GM19395 (cell line): Measurements from ENCODE around the gene CERS1.

ENCODE experiments used
- ATAC-seq: cut with Tn5 transposase; IDR thresholded peaks from one replicate; pipeline ENCODE4 v1.9.1; 2021; ENCODE audit warnings: mild to moderate bottlenecking, moderate library complexity; ENCODE audit not compliant: unreplicated experiment

Gene CERS1

GRCh38 chr19:18895824-18896341 is at the start of gene CERS1:
TSS of gene CERS1 (minus strand) at chr19:18896158. CDS start at chr19:18896072, 86 bp downstream.
- no peak for ATAC-seq

- no peak for ATAC-seq
Observed at GRCh38 chr19:18945297-18945696, 49.3 kb upstream of the CERS1 start.

- no peak for ATAC-seq
Observed at GRCh38 chr19:18943465-18943864, 47.5 kb upstream of the CERS1 start.

GRCh38 chr19:18942692-18943091 is 46.7 kb upstream of the CERS1 start:
- no peak for ATAC-seq

- ATAC-seq, result no peak
Observed at GRCh38 chr19:18941628-18942354, 45.8 kb upstream of the CERS1 start.

- ATAC-seq, result no peak
Observed at GRCh38 chr19:18940769-18941627, 45.0 kb upstream of the CERS1 start, which contains the start of gene HOMER3. TSS of gene HOMER3 (minus strand) at chr19:18941217. CDS start at chr19:18938982, 2,235 bp downstream.

- ATAC-seq, result no peak
Observed at GRCh38 chr19:18939922-18940768, 44.2 kb upstream of the CERS1 start.

GRCh38 chr19:18939163-18939562 is 43.2 kb upstream of the CERS1 start:
- no peak for ATAC-seq

- ATAC-seq, result no peak
Observed at GRCh38 chr19:18933297-18933696, 37.3 kb upstream of the CERS1 start.

GRCh38 chr19:18932216-18932841 is 36.4 kb upstream of the CERS1 start:
- ATAC-seq, result no peak

GRCh38 chr19:18931316-18932162 is 35.6 kb upstream of the CERS1 start:
- ATAC-seq, result no peak

GRCh38 chr19:18929311-18929710 is 33.4 kb upstream of the CERS1 start:
- no peak for ATAC-seq

GRCh38 chr19:18928018-18928805 is 32.3 kb upstream of the CERS1 start:
- ATAC-seq, result no peak

GRCh38 chr19:18924684-18925213 is 28.8 kb upstream of the CERS1 start:
- ATAC-seq, result no peak

GRCh38 chr19:18922228-18922985 is 26.4 kb upstream of the CERS1 start:
- ATAC-seq, result no peak

- ATAC-seq, result no peak
Observed at GRCh38 chr19:18921593-18921992, 25.6 kb upstream of the CERS1 start.

GRCh38 chr19:18920400-18920799 is 24.4 kb upstream of the CERS1 start:
- ATAC-seq, result no peak

- ATAC-seq, result peak; percentile 11
Observed at GRCh38 chr19:18919900-18920214, 23.9 kb upstream of the CERS1 start.
